ENCODE data around the gene FMN2.

FMN2 gene

GRCh38 chr1:240503036-240503435, 411.4 kb downstream of the FMN2 start:
- DNase-seq, result no peak

- no peak for DNase-seq
Measured at GRCh38 chr1:240503558-240503957, 411.9 kb downstream of the FMN2 start.

- no peak for DNase-seq
Measured at GRCh38 chr1:240506176-240506575, 414.5 kb downstream of the FMN2 start.

- DNase-seq, result no peak
Measured at GRCh38 chr1:240508201-240508600, 416.5 kb downstream of the FMN2 start.

GRCh38 chr1:240508950-240509349, 417.3 kb downstream of the FMN2 start:
- no peak for DNase-seq

GRCh38 chr1:240511789-240512188, 420.1 kb downstream of the FMN2 start:
- DNase-seq, result no peak

- DNase-seq, result no peak
Measured at GRCh38 chr1:240515505-240515904, 423.8 kb downstream of the FMN2 start.

- no peak for DNase-seq
Measured at GRCh38 chr1:240516069-240516468, 424.4 kb downstream of the FMN2 start.

- DNase-seq, result no peak
Measured at GRCh38 chr1:240517891-240518290, 426.2 kb downstream of the FMN2 start.

- no peak for DNase-seq
Measured at GRCh38 chr1:240522122-240522822, 430.6 kb downstream of the FMN2 start.

- DNase-seq, result no peak
Measured at GRCh38 chr1:240524356-240525069, 432.8 kb downstream of the FMN2 start.
